ENCODE data around the gene SEPTIN11. TPM values are rescaled to one million over a fixed set of nuclear protein-coding genes. Genes with fewer than 3 reads are reported as not detected.

Gene SEPTIN11
- total and polyA plus RNA-seq, 4 donors: 17.2 to 37.4 (median 25.1) TPM

DNA sequence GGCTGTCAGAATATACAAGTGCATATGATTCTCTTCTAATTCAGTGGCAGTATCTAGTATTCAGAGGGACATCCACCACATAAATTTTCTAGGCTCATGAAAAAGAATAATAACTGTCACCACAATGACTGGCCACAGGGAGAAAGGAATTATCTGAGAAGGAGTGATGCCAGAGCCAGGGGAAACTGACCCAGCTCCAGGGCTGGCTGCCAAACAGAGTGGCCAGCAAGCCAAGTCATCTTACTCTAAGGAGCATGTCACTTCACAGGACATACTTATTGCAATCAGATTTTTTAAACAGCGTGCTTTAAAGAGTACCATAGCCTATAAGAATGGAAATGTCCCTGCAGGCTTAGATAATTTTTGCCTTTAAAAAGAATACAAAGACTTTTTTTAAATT is 5.8 kb upstream of the SEPTIN11 start:
- no peaks in the 10 kb centered on the region for H3K9me3 ChIP-seq (ENCODE audit: control insufficient read depth in 4 of 4, low read length in 3 of 4)
- H3K4me1 ChIP-seq (ENCODE audit: control insufficient read depth in 4 of 4, insufficient read depth in 4 of 4, low read length in 3 of 4): peaks cover 3 to 12% (median 7%) of the 10 kb centered on the region in 4 donors
- no peak for DNase-seq (ENCODE audit: low spot score)
- no peak overlapping the region for H3K4me3 ChIP-seq (ENCODE audit: low read depth in 1 of 3, low read length in 3 of 3)
- no peaks in the 10 kb centered on the region for H3K27me3 ChIP-seq (ENCODE audit: control insufficient read depth in 4 of 4, insufficient read depth in 4 of 4, low read length in 3 of 4)
- H3K9ac ChIP-seq (ENCODE audit: low read depth in 1 of 2, low read length in 2 of 2): no peak overlapping the region
- TF ChIP-seq FOXA1 (IDR thresholded peaks at IDR 0.05) (no peak), GABPA (IDR thresholded peaks at IDR 0.05 in 1 of 2, conservative IDR thresholded peaks at IDR 0.05 in 1 of 2) (no peak), RAD21 (IDR thresholded peaks at IDR 0.05) (no peak), HNF4G (IDR thresholded peaks at IDR 0.05) (no peak), FOXA2 (IDR thresholded peaks at IDR 0.05) (no peak), NR2F2 (IDR thresholded peaks at IDR 0.05) (no peak), TAF1 (conservative IDR thresholded peaks at IDR 0.05) (no peak), REST (IDR thresholded peaks at IDR 0.05) (no peak), ZBTB33 (IDR thresholded peaks at IDR 0.05) (no peak), SP1 (IDR thresholded peaks at IDR 0.05) (no peak), YY1 (IDR thresholded peaks at IDR 0.05) (no peak), JUND (IDR thresholded peaks at IDR 0.05) (no peak), RXRA (IDR thresholded peaks at IDR 0.05) (no peak)
- TF ChIP-seq, protein P1, sequence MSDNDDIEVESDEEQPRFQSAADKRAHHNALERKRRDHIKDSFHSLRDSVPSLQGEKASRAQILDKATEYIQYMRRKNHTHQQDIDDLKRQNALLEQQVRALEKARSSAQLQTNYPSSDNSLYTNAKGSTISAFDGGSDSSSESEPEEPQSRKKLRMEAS (IDR thresholded peaks at IDR 0.05): no peak
- WGBS: 92% methylated on average over 1 of the region's 1 CpG
- H3K36me3 ChIP-seq (ENCODE audit: control insufficient read depth in 4 of 4, insufficient read depth in 3 of 4, low read depth in 1 of 4, low read length in 3 of 4): no peaks in the 10 kb centered on the region
- no peak overlapping the region for H3K27ac ChIP-seq (ENCODE audit: low read depth in 1 of 2, low read length in 2 of 2)

- Histone ChIP-seq H3K27me3 (ENCODE audit: control insufficient read depth in 4 of 4, insufficient read depth in 4 of 4, low read length in 3 of 4) (no peaks in the 10 kb centered on the region), H3K9ac (ENCODE audit: low read depth in 1 of 2, low read length in 2 of 2) (no peak overlapping the region), H3K36me3 (ENCODE audit: control insufficient read depth in 4 of 4, insufficient read depth in 3 of 4, low read depth in 1 of 4, low read length in 3 of 4) (no peaks in the 10 kb centered on the region), H3K4me1 (ENCODE audit: control insufficient read depth in 4 of 4, insufficient read depth in 4 of 4, low read length in 3 of 4) (peaks cover 3 to 26% (median 15%) of the 10 kb centered on the region in 4 donors), H3K27ac (ENCODE audit: low read depth in 1 of 2, low read length in 2 of 2) (no peak overlapping the region), H3K4me3 (ENCODE audit: low read depth in 1 of 3, low read length in 3 of 3) (no peak overlapping the region), H3K9me3 (ENCODE audit: control insufficient read depth in 4 of 4, low read length in 3 of 4) (no peaks in the 10 kb centered on the region)
- TF ChIP-seq FOXA1 (IDR thresholded peaks at IDR 0.05) (no peak), YY1 (IDR thresholded peaks at IDR 0.05) (no peak), RAD21 (IDR thresholded peaks at IDR 0.05) (peak in 1 of 2 donors; percentile 49), REST (IDR thresholded peaks at IDR 0.05) (no peak), NR2F2 (IDR thresholded peaks at IDR 0.05) (no peak), GABPA (IDR thresholded peaks at IDR 0.05 in 1 of 2, conservative IDR thresholded peaks at IDR 0.05 in 1 of 2) (no peak)
- WGBS: 80% methylated on average over 2 of the region's 2 CpGs
- no peak for DNase-seq (ENCODE audit: low spot score)
Measured at GRCh38 chr4:76947369-76947768, 2.2 kb upstream of the SEPTIN11 start.

Measured in liver (tissue), 9 donors.